Naive thymus-derived CD8-positive, alpha-beta T cell (primary cell): ENCODE measurements around the gene BCAS1. TPM values are rescaled to one million over a fixed set of nuclear protein-coding genes. Genes with fewer than 3 reads are reported as not detected.

Experiments used
- ATAC-seq, 2 donors: fragments of 150-1000 bp; cut with Tn5 transposase in 1 of 2; sonication (Bioruptor Pico), chemical (Tn5 transposase) in 1 of 2; 1 replicate in 1 of 2; 2 replicates in 1 of 2; pipeline ENCODE4 v1.10.0; 2021; ENCODE audit warnings: mild to moderate bottlenecking in 2 of 2, moderate library complexity in 2 of 2
- POLR2A ChIA-PET: fragments of 350-600 bp; sonication (Branson Sonifier 250); formaldehyde crosslinking; loops from one replicate; lab custom pipeline; 2021; ENCODE audit warnings: antibody characterized with exemption; lab: Charles Lee
- DNase-seq, 10 donors: peaks; one replicate each; pipeline versions ENCODE4 v3.0.0 to v3.0.0-alpha.2; 2020 to 2022
- H3K27ac Mint-ChIP-seq, 10 donors: one replicate each; pipeline ENCODE4 v1.8.0; 2020 to 2022; ENCODE audit warnings: mild to moderate bottlenecking in 10 of 10, mixed read lengths in 10 of 10, moderate library complexity in 4 of 10, inconsistent platforms in 1 of 10
- H3K27me3 Mint-ChIP-seq, 5 donors: one replicate each; pipeline ENCODE4 v1.8.0; 2021 to 2022; ENCODE audit warnings: mixed read lengths in 5 of 5
- H3K36me3 Mint-ChIP-seq, 3 donors: one replicate each; pipeline ENCODE4 v1.8.0; 2020 to 2022; ENCODE audit warnings: mixed read lengths in 3 of 3, mild to moderate bottlenecking in 2 of 3, inconsistent platforms in 1 of 3
- H3K4me1 Mint-ChIP-seq, 4 donors: one replicate each; pipeline ENCODE4 v1.8.0; 2021 to 2022; ENCODE audit warnings: mixed read lengths in 4 of 4
- H3K4me3 Mint-ChIP-seq, 10 donors: one replicate each; pipeline ENCODE4 v1.8.0; 2020 to 2022; ENCODE audit warnings: mild to moderate bottlenecking in 10 of 10, mixed read lengths in 10 of 10, moderate library complexity in 6 of 10, inconsistent platforms in 1 of 10
- H3K9me3 Mint-ChIP-seq, 9 donors: one replicate each; pipeline ENCODE4 v1.8.0; 2020 to 2022; ENCODE audit warnings: mixed read lengths in 9 of 9, mild to moderate bottlenecking in 3 of 9, inconsistent platforms in 1 of 9, moderate library complexity in 1 of 9
- polyA plus RNA-seq, 3 donors: library from polyadenylated mRNA; unstranded; fragments of 300-500 nt; fragmentation: Illumina TruSeq; gene quantifications; one replicate each; pipeline ENCODE4 v1.2.3, GENCODE V29; 2021
- total RNA-seq, 8 experiments: library from RNA in 2 of 8; stranded (reverse) in 2 of 8; gene quantifications; one replicate each; pipeline ENCODE4 v1.2.3 and lab custom pipeline; 2021 to 2026

The BCAS1 gene
- total and polyA plus RNA-seq, 5 experiments from 2014 or later = not detected

GRCh38 chr20:53929399-53929798 is 141.0 kb downstream of the BCAS1 start:
- Mint-ChIP-seq H3K9me3 (no peaks in the 10 kb centered on the region), H3K4me1 (peaks cover 21 to 63% (median 33%) of the 10 kb centered on the region in 4 donors), H3K36me3 (no peaks in the 10 kb centered on the region), H3K4me3 (no peak overlapping the region), H3K27ac (peak overlapping the region in 4 of 10 donors; percentile 22 to 59 (median 38)), H3K27me3 (no peaks in the 10 kb centered on the region)
- ATAC-seq (no peak), DNase-seq (no peak)
- POLR2A ChIA-PET = interaction anchor here (0.7 to 1.1 kb wide), 2 partner anchors 10 to 12 kb away, joined by 3 to 4 read pairs; no protein-coding TSS in a partner anchor

GRCh38 chr20:53927990-53928389 is 142.4 kb downstream of the BCAS1 start:
- no peak for DNase-seq
- Mint-ChIP-seq H3K27ac (no peak overlapping the region), H3K4me3 (no peak overlapping the region), H3K9me3 (no peaks in the 10 kb centered on the region), H3K4me1 (peaks cover 11 to 62% (median 20%) of the 10 kb centered on the region in 4 donors), H3K27me3 (no peaks in the 10 kb centered on the region), H3K36me3 (no peaks in the 10 kb centered on the region)
- no peak for ATAC-seq
- POLR2A ChIA-PET = no interaction called here

GRCh38 chr20:53926428-53927028 is 143.9 kb downstream of the BCAS1 start:
- H3K9me3 Mint-ChIP-seq = no peaks in the 10 kb centered on the region
- DNase-seq (no peak), ATAC-seq (peak in 1 of 2 donors; percentile 59)
- peak overlapping the region in 6 of 10 donors; percentile 2 to 85 (median 52) for H3K27ac Mint-ChIP-seq
- POLR2A ChIA-PET = no interaction called here
- peaks cover 12 to 63% (median 20%) of the 10 kb centered on the region in 4 donors for H3K4me1 Mint-ChIP-seq
- H3K4me3 Mint-ChIP-seq = peak overlapping the region in 1 of 10 donors; percentile 60
- H3K36me3 Mint-ChIP-seq = no peaks in the 10 kb centered on the region
- H3K27me3 Mint-ChIP-seq = no peaks in the 10 kb centered on the region

- H3K27ac Mint-ChIP-seq = peak overlapping the region in 4 of 10 donors; percentile 4 to 55 (median 40)
- no peaks in the 10 kb centered on the region for H3K36me3 Mint-ChIP-seq
- ATAC-seq (no peak), DNase-seq (no peak)
- H3K4me3 Mint-ChIP-seq = peak overlapping the region in 1 of 10 donors; percentile 60
- H3K4me1 Mint-ChIP-seq = peaks cover 12 to 61% (median 17%) of the 10 kb centered on the region in 4 donors
- H3K27me3 Mint-ChIP-seq = no peaks in the 10 kb centered on the region
- POLR2A ChIA-PET = interaction anchor here (0.6 to 1.3 kb wide), 2 partner anchors 9 to 346 kb away, joined by 3 read pairs; no protein-coding TSS in a partner anchor
- H3K9me3 Mint-ChIP-seq = no peaks in the 10 kb centered on the region
Measured at GRCh38 chr20:53925651-53926401, 144.6 kb downstream of the BCAS1 start.

GRCh38 chr20:53923566-53924369 is 146.6 kb downstream of the BCAS1 start:
- Mint-ChIP-seq H3K4me3 (no peak overlapping the region), H3K27me3 (no peaks in the 10 kb centered on the region), H3K27ac (peak overlapping the region in 2 of 10 donors; percentile 25 to 74), H3K9me3 (no peaks in the 10 kb centered on the region), H3K36me3 (no peaks in the 10 kb centered on the region), H3K4me1 (peaks cover 6 to 45% (median 10%) of the 10 kb centered on the region in 4 donors)
- DNase-seq = no peak
- no peak for ATAC-seq
- POLR2A ChIA-PET = interaction anchor here (0.7 to 1.1 kb wide), 3 partner anchors 10 to 173 kb away, joined by 3 to 8 read pairs (median 3); no protein-coding TSS in a partner anchor

- Mint-ChIP-seq H3K36me3 (no peaks in the 10 kb centered on the region), H3K27ac (peak overlapping the region in 4 of 10 donors; percentile 53 to 91 (median 65)), H3K9me3 (no peaks in the 10 kb centered on the region), H3K4me3 (peak overlapping the region in 1 of 10 donors; percentile 45), H3K4me1 (peaks cover 6 to 46% (median 10%) of the 10 kb centered on the region in 4 donors), H3K27me3 (no peaks in the 10 kb centered on the region)
- ATAC-seq (no peak), DNase-seq (no peak)
- POLR2A ChIA-PET = no interaction called here
Measured at GRCh38 chr20:53922901-53923314, 147.5 kb downstream of the BCAS1 start.

- no peak overlapping the region for H3K4me3 Mint-ChIP-seq
- DNase-seq (no peak), ATAC-seq (no peak)
- no peaks in the 10 kb centered on the region for H3K9me3 Mint-ChIP-seq
- H3K4me1 Mint-ChIP-seq = peaks cover 0 to 48% (median 5%) of the 10 kb centered on the region in 4 donors
- peak overlapping the region in 1 of 10 donors; percentile 20 for H3K27ac Mint-ChIP-seq
- H3K27me3 Mint-ChIP-seq = no peaks in the 10 kb centered on the region
- H3K36me3 Mint-ChIP-seq = no peaks in the 10 kb centered on the region
- POLR2A ChIA-PET = no interaction called here
Measured at GRCh38 chr20:53921443-53921973, 148.9 kb downstream of the BCAS1 start.

- POLR2A ChIA-PET = no interaction called here
- no peak for DNase-seq
- H3K27ac Mint-ChIP-seq = no peak overlapping the region
- no peak overlapping the region for H3K4me3 Mint-ChIP-seq
- peaks cover 4 to 45% (median 6%) of the 10 kb centered on the region in 4 donors for H3K4me1 Mint-ChIP-seq
- no peak for ATAC-seq
- H3K27me3 Mint-ChIP-seq = no peaks in the 10 kb centered on the region
- no peaks in the 10 kb centered on the region for H3K36me3 Mint-ChIP-seq
- H3K9me3 Mint-ChIP-seq = no peaks in the 10 kb centered on the region
Measured at GRCh38 chr20:53920647-53921245, 149.6 kb downstream of the BCAS1 start.

GRCh38 chr20:53919886-53920285 is 150.5 kb downstream of the BCAS1 start:
- POLR2A ChIA-PET = interaction anchor here (0.6 to 1.3 kb wide), 3 partner anchors 10 to 35 kb away, joined by 3 to 10 read pairs (median 4); no protein-coding TSS in a partner anchor
- no peak for ATAC-seq
- Mint-ChIP-seq H3K4me1 (peaks cover 12 to 50% (median 13%) of the 10 kb centered on the region in 4 donors), H3K4me3 (no peak overlapping the region), H3K27me3 (no peaks in the 10 kb centered on the region), H3K9me3 (no peaks in the 10 kb centered on the region), H3K27ac (peak overlapping the region in 1 of 10 donors; percentile 34), H3K36me3 (no peaks in the 10 kb centered on the region)
- no peak for DNase-seq

GRCh38 chr20:53918949-53919361 is 151.4 kb downstream of the BCAS1 start:
- Mint-ChIP-seq H3K4me1 (peaks cover 16 to 54% (median 22%) of the 10 kb centered on the region in 4 donors), H3K9me3 (no peaks in the 10 kb centered on the region), H3K27ac (peak overlapping the region in 2 of 10 donors; percentile 70 to 82), H3K4me3 (no peak overlapping the region), H3K36me3 (no peaks in the 10 kb centered on the region), H3K27me3 (no peaks in the 10 kb centered on the region)
- DNase-seq = no peak
- POLR2A ChIA-PET = interaction anchor here (1.1 to 1.3 kb wide), 2 partner anchors 15 to 16 kb away, joined by 5 to 10 read pairs; no protein-coding TSS in a partner anchor
- ATAC-seq = no peak

- Mint-ChIP-seq H3K9me3 (no peaks in the 10 kb centered on the region), H3K4me3 (no peak overlapping the region), H3K4me1 (peaks cover 16 to 50% (median 24%) of the 10 kb centered on the region in 4 donors), H3K27me3 (no peaks in the 10 kb centered on the region), H3K36me3 (no peaks in the 10 kb centered on the region), H3K27ac (peak overlapping the region in 3 of 10 donors; percentile 17 to 77 (median 72))
- DNase-seq (no peak), ATAC-seq (no peak)
- POLR2A ChIA-PET = interaction anchor here (0.7 to 1.6 kb wide), 4 partner anchors 11 to 342 kb away, joined by 4 to 7 read pairs (median 5); no protein-coding TSS in a partner anchor
Measured at GRCh38 chr20:53918020-53918311, 152.4 kb downstream of the BCAS1 start.
